HG02884 (cell line): Measurements from ENCODE around the gene TMEM138.

Source experiments
- ATAC-seq: cut with Tn5 transposase; IDR thresholded peaks from one replicate; pipeline ENCODE4 v1.9.1; 2021; ENCODE audit warnings: mild to moderate bottlenecking, moderate library complexity; ENCODE audit not compliant: unreplicated experiment

The TMEM138 gene

DNA sequence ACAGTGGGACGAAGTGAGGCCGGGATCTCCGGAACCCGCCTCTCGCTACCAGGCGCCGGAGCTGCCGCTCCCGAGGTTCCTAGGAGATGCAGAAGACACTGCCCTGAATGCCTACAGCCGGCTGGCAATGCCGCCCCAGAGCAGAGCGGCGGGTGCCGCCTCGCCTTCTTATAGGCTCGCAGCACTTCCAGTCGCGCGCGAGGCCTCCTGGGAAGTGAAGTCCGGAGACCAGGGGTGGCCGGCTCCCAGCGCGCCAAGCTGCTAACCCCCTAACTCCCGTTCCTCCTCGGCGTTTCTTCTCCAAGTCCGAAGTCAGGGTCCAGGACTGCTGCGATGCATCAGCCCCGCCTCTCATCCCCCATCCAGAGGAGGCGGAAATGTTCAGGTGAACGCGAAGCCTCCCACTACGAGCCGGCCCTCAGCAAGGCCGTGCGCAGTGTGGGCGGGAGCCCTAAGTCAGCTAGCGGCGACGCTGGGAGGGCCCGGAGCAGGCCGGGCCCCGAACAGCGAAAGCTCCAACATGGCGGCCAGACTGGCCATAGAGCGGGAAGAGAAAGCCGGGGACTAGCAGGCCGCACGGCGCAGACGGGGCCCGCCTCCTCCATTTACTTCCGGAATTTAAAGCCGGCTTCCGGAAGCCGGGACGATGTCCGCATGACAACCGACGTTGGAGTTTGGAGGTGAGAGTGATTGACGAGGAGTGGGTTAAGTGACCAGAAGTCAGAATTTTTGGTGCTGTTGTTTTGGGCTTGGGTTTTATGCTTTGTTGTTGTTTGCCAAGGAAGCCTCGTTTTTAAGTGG is at the start of gene TMEM138, which contains the start of gene CYB561A3:
Gene TMEM138, plus strand, starts transcription at position 634 of the 801 bp plus-strand sequence. CDS start 2,017 bp downstream, outside the sequence.
Gene CYB561A3, minus strand, starts transcription at position 142 of the 801 bp plus-strand sequence. CDS start 5,169 bp downstream, outside the sequence.
- peak; percentile 74 for ATAC-seq

DNA sequence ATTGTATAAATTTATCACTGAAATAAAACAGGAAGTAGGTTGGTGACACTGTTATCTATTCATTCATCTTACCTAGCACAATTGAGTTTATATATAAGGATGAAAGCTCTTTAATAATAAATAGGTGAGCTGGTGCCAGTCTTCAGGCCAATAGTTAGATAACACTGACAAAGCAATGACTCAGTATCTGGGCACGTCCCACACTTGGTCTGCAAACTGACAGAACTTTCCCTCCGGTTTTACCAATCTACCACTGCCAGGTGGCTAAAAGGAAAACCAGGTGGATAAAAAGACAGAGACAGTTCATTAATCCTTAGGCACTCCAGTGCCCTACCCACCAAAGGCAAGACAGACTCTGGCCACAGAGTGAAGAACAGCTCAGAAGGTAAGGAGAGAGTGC is 46.9 kb upstream of the TMEM138 start:
- ATAC-seq, result no peak

DNA sequence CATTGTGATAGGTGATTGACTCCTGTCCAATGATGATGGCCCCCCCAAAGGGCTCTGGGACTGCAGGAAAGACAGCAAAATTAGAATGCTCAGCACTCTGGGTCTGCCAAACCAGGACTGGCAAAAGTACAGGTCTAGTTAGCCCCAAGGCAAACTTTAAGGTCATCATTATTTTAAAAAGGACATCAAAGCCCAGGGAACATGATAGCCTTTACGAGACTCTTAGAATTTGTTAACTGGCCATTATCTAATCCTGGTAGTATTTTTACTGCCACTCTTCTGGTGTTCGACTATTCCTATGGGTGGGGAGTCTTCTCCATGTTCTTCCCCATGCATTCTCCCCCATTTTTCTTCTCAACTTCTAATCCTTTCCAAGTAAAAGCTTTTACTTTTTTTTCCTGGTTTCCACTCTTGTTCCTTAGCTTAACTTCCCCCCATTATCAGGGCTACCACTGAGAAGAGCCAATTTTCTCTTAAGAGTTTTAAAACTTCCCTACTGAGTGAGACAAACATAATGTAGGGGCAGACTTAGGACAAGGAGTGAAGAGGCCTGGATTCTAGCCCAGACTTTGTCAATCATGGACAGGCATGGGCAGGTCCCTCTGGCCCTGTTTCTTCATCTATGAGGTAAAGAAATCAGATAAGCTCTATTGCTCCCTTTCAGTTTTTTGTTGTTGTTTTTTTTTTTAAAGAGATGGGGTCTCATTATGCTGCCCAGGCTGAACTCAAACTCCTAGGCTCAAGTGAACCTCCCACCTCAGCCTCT is 36.3 kb upstream of the TMEM138 start:
- no peak for ATAC-seq

DNA sequence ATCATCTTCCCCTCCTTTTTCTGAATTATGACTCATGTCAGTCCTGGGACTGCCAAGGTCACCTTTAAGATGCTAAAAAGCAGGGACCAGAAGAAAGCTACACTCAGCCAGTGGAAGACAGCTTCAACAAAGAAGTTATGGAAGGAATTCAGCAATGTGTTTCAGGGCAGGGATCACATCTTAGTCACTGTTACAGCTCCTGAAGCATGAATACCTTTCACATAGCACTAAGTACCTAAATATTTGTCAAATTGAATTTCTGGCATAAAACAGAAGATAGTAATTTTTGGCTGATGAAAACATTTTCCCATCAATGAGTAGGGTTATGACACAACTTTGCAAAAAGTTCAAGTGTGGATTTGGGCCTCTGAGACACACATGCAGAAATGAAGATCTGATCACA is 34.5 kb upstream of the TMEM138 start:
- no peak for ATAC-seq

DNA sequence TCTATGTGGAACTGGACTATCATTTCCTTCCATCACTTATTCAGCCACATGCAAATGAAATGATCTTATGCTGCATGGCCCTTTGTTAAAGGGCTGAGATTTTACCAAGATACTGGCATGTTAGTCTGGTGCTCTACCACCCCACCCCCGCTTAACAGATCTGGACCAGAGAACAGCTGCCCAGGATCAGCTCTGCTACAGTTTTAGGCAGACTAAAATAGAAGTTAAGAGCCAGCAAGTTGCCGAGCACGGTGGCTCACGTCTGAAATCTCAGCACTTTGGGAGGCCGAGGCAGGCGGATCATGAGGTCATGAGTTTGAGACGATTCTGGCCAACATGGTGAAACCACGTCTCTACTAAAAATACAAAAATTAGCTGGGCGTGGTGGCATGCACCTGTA is 33.8 kb upstream of the TMEM138 start:
- no peak for ATAC-seq

DNA sequence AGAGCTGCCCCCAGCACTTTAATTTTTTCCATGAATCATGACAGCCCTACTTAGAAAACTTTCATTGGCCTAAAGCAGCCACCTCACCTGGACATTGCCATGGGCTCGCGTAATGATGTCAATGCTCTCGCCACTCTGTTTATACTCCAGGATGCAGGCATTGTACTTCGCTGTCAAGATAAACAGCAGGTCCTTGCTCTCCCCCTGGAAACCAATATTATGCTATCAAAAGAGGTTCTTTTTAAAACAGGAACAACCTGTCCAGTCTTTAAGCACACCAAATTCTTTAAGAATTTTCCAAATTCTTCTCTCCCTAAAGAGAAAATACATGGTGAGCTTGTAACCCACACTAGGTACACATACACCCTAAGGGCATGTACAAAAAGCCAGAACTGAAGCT is 32.3 kb upstream of the TMEM138 start:
- no peak for ATAC-seq

DNA sequence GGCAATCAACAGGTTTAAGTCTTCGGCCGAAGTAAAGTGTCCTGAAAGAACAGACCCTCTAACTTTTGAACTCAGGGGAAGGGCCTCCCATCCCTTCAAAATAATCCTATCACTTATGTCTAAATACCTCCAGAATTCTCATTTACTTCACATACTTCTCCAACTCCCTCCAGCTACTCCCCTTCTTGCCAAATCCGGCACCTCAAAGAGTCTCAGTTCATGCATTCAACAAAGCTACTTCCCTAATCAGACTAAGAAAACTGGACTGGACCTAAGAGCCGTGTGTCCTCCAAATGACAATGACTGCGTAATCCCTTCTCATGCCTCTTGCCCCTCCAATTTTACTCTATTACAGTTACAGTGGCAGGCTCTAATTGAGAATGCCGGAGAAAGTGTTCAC is 30.5 kb upstream of the TMEM138 start:
- no peak for ATAC-seq

DNA sequence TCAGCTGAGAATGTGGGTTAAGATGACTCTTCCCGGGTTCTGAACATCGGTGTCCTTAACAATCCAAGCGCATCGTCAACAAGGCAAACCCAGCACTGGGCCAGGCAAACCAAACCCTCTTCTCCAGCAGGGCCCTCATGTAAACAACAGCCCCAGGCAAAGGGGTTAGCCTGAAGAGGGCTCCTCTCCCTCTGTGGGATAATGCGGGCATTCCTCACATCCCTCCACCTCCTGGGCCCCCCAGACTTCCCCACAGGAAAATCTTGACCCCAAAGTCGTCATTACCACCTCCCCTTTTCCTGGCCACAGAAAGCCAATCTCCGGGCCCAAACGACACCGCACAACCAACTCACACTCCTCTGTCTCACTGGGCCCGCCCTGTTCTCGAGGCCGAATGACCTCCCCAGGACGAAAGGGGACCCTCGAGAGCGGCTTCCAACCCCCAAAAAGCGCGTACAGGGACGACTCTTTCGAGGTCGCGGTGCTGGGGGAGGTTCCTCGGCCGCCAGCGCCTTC is 29.8 kb upstream of the TMEM138 start:
- ATAC-seq, result no peak

DNA sequence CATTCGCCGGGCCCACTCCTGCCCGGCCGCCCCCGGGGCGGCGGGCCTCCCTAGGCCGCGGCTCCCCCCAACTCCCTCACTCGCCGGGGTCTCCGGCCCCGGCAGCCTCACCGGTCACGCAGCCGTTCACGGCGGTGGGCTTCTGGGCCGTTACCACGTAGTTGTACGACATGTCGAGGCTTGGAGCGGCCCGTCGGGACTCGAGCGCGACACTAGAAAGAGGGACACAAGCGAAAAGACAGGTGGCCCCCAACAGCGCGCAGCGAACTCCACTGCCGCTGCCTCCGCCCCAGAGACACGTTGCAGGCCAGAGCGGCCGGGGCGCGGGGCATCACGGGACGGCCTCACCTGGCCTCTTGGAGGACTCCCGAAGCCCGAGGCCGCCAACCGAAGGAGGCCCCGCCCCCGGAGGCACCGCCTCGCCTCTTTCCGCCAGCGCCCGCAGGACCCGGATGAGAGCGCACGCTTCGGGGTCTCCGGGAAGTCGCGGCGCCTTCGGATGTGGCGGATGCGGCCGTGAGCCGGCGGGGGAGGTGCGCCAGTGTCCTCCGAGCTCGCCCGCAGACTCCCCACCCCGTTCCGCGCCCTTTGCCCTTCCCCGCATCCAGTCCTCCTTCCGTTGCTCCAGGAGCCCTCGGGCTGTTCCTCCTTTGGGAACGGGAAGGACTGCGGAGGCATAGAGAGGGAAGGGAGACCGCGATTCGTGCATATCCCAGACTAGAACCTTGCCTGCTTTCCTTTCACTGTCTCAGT is 29.2 kb upstream of the TMEM138 start, which contains the start of the genes DDB1 and TKFC:
Gene DDB1, minus strand, starts transcription at position 309 of the 753 bp plus-strand sequence. Its CDS starts 137 bp downstream, at position 172.
Gene TKFC, plus strand, starts transcription at position 432 of the 753 bp plus-strand sequence. CDS start 1,501 bp downstream, outside the sequence.
- ATAC-seq, result peak; percentile 89

DNA sequence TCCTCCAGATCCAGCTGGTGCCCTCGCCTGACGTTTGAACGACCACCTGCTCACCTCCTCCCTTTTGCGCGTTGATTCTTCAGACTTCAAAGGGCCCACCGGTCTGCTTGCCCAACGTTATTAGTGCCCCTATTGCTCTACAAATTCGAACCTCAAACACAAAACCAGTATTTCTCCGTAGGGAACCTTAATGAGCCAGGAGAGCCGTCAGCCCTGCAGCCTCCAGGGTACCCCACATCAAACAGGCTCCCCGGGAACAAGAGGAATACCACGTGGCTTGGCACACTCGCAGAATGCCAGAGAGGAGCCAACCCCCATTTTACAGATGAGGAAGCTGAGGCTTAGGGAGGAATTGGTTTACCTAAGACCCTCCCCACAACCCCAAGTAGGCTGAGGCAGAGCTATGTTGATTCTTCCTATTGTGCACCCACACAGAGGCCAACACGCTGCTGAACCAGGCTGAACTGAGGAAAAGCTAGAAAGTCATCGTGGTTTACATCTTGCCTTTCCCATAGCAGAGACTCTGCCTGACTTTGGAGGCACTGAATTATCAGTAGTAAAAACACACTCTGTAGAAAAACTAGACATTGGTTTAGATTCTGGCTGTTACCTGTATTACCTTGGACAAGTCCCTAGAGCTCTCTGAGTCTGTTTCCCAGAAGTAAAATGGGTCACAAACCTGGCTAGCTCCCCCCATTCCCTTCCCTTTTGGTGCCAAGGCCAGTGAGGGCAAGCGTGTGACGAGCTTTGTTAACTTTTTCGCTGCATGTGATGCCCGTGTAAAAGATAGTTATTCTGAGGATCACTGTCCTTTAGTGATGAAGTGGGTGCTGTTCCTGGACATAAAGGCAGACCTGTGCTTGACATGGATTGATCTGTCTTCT is 28.4 kb upstream of the TMEM138 start:
- no peak for ATAC-seq

DNA sequence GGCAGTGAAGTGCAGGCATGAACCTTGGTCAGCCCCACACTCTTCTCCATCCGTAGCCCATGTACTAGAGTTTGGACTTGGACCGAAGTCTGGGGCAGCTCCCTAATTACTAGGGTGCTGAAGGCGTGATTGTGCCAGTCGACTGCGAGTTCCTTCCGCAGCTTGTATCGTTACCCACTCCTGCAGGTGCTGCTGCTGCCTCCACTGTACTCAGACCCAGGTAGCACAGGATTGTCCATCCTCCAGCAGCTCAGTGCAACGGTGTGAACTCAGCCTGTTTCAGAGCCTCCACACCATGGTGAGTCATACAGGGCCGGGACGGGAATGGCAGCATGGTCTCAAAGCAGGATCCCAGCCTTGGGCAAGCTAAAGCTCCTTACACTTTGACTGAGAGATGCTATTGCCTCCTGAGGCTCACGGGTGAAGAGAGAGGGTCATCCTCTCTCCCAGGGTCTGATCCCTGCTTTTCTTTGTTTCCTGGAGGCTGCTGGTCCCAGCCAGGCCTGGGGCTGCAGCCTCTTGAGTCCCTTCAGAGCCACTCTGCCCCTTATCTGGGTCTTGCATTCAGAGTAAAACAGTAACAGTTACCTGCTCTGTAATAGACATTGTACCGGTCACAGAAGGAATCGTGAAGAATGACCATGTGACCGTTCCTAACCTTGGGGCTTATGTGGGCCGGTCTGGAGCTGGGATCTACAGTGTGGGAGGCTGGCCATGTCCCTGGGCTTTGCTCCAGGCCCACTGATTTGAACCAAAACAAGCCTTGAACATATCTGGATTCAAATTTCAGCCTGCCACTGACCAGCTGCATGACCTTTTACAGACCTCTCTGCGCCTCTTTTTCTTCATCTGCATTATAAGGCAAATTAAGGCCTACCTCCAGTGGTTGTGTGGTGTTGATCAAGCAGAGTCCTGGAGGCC is 27.5 kb upstream of the TMEM138 start:
- no peak for ATAC-seq

DNA sequence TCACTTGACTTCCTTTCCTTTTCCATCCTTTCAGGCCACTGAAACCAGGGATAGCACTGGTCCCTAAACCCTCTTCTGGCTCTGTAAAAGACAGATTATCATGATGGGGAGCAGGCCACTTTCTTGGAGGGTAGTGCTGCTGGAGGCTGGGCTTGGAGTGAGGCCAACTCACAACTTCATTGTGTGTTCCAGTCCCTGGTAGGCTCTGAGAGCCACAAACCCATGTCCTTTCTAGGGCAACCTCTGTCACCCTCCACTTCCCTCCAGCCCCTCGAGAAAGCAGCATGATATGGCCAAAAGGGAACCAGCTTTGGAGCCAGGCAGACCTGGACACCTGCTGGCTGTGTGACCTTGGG is 26.8 kb upstream of the TMEM138 start:
- ATAC-seq, result no peak

DNA sequence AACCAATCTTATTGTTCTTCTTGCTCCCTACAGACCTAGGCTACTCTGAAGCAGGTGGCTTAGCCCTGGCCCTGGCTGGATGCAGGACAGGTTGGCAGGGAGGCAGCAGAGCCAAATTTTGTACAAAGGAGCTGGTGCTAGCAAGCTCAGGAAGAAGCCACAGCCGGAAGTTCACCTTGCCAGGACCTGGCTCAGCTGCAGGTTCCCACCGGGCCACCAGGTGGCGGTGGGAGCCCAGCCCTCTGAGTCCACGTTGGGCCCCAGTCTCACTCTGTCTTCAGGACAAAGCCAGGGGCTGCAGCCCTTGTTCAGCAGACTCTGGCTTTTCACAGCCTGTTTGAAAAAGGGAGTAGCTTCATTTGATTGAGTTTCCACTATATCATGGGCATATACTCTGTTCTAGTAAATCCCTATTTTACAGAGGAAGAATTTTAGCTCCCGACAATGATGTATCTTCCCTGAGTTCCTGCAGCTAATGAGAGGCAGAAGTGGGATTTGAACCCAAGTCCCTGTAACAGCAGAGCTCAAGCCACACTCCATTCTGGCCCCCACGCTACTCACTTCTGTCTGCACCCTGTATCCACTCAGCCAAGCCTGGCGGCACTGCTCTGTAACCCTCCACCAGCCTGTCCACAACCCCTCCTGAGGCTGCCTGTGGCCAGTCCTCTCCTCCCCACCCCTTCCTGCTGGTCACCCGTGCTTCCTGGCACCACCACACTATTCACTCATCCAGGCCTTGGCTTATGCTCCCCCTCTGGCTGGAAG is 25.8 kb upstream of the TMEM138 start:
- ATAC-seq, result peak; percentile 43

DNA sequence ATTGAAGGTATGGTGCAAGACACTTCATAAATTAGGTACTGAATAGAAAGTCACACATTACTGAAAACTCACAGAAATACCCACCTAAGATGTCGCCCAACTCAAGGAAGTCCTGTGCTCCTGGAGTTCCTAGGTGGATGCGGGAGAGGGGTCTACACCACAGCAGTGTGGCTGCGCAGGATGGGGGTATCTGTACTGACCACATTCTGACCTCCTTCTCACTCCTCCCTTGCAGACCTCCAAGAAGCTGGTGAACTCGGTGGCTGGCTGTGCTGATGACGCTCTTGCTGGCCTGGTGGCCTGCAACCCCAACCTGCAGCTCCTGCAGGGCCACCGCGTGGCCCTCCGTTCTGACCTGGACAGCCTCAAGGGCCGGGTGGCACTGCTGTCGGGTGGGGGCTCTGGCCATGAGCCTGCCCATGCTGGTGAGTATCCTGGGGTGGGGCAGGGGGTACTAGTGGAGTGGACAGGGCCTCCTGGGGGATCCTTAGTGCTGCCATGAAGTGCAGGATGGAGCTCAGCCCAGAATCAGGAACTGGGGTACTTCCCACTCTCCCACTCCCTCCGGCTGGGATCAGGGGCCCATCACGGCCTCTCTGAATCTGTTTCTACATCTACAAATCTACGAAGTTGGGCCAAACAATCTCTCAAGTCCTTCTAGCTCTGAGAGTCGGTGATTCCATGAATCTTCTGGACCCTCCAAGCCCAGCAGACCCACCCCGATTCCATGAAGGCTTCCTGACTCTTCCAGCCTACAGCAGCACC is 24.3 kb upstream of the TMEM138 start:
- ATAC-seq, result no peak

DNA sequence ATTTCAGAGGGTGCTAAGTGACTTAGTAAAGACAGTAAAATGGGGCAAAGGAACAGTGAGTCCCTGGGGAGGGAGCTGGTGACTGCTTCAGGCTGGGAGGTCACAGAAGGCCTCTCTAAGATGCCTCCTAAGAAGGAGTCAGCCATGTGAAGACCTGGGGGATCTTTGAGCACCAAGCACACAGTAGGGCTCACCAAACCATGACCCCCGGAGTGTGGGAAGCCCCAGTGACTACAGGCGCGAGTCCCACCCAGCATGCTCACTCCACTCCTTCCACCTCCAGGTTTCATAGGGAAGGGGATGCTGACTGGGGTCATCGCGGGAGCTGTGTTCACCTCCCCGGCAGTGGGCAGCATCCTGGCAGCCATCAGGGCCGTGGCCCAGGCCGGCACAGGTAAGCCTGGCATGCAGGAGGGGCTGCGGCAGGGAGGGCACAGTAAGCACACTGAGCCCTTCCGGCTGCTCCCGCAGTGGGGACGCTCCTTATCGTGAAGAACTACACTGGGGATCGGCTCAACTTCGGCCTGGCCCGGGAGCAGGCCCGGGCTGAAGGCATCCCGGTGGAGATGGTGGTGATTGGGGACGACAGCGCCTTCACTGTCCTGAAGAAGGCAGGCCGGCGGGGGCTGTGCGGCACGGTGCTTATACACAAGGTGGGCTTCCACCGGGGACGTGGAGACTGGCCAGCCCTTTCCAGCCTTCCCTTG is 23.2 kb upstream of the TMEM138 start:
- ATAC-seq, result no peak

DNA sequence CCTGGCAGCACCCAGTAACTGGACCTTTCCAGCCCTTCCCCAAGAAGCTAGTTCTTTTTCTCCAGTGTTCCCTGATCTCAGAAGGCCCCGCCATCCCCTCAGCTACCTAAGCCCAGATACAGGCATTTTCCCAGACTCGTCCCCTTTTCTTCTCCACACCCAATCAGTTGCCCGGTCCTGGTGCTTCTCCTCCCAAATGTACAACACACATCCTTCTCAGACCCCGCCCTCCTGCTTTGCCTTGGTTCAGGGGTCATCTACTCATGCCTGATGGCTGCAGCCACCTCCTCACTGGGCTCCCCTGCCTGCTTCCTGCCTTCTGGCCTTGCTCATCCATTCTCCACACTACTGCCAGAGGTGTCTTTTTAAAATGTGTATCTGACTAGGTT is 22.7 kb upstream of the TMEM138 start:
- no peak for ATAC-seq

DNA sequence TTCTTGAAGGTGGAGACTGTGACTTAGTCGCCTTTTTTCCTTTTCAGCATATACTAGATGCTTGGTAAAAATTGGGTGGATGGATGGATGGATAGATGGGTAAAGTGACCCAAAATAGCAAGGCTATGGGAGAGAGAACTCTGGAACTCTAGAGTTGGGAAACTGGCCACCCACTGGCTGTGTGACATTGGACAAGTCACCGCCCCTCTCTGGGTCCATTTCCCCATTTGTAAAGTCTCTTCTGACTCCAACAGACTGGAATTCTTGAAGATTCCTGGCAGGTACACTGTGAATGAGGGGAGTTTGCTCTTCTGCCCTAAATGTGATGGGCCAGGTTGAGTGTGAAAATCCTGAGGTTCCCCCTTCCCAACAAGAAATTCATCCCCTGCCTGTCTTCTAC is 21.2 kb upstream of the TMEM138 start:
- no peak for ATAC-seq
